ENCODE data around the gene PSG7.
"Not testable (repeated sequence)": the region's sequence is repeated elsewhere in the genome, so short reads cannot be mapped to it uniquely, and the experiment has no call there.

The PSG7 gene

GRCh38 chr19:42937107-42937506 lies at the start of gene PSG7:
Gene PSG7 (minus strand): TSS chr19:42937207. CDS start chr19:42937076, 131 bp downstream.
- DNase-seq (ENCODE audit: low read depth in 2 of 2): not testable (repeated sequence)

GRCh38 chr19:42985588-42985987 lies 48.6 kb upstream of the PSG7 start:
- DNase-seq (ENCODE audit: low read depth in 2 of 2): no peak

- not testable (repeated sequence) for DNase-seq (ENCODE audit: low read depth in 2 of 2)
These were observed 45.1 kb upstream of the PSG7 start for GRCh38 chr19:42982111-42982510.

GRCh38 chr19:42971451-42971850 lies 34.4 kb upstream of the PSG7 start:
- DNase-seq (ENCODE audit: low read depth in 2 of 2): not testable (repeated sequence)

GRCh38 chr19:42965176-42965575 lies 28.2 kb upstream of the PSG7 start:
- no peak for DNase-seq (ENCODE audit: low read depth in 2 of 2)

- no peak for DNase-seq (ENCODE audit: low read depth in 2 of 2)
These were observed 24.1 kb upstream of the PSG7 start for GRCh38 chr19:42961119-42961518.

- DNase-seq (ENCODE audit: low read depth in 2 of 2): not testable (repeated sequence)
These were observed 15.1 kb upstream of the PSG7 start for GRCh38 chr19:42952126-42952525.

- DNase-seq (ENCODE audit: low read depth in 2 of 2): not testable (repeated sequence)
These were observed 14.5 kb upstream of the PSG7 start for GRCh38 chr19:42951476-42951875.

GRCh38 chr19:42942187-42942789 lies 5.3 kb upstream of the PSG7 start:
- no peak for DNase-seq (ENCODE audit: low read depth in 2 of 2)

GRCh38 chr19:42934726-42935125 lies 2.3 kb downstream of the PSG7 start:
- not testable (repeated sequence) for DNase-seq (ENCODE audit: low read depth in 2 of 2)

- not testable (repeated sequence) for DNase-seq (ENCODE audit: low read depth in 2 of 2)
These were observed 2.8 kb downstream of the PSG7 start for GRCh38 chr19:42934183-42934582.

- DNase-seq (ENCODE audit: low read depth in 2 of 2): not testable (repeated sequence)
These were observed 3.6 kb downstream of the PSG7 start for GRCh38 chr19:42933412-42933811.

- DNase-seq (ENCODE audit: low read depth in 2 of 2): not testable (repeated sequence)
These were observed 4.4 kb downstream of the PSG7 start for GRCh38 chr19:42932485-42933101.

GRCh38 chr19:42930214-42930613 lies 6.8 kb downstream of the PSG7 start:
- DNase-seq (ENCODE audit: low read depth in 2 of 2): peak; percentile 20 to 48

GRCh38 chr19:42928896-42929295 lies 8.1 kb downstream of the PSG7 start:
- no peak for DNase-seq (ENCODE audit: low read depth in 2 of 2)

GRCh38 chr19:42926781-42927180 lies 10.2 kb downstream of the PSG7 start:
- DNase-seq (ENCODE audit: low read depth in 2 of 2): no peak

- DNase-seq (ENCODE audit: low read depth in 2 of 2): peak; percentile 6 to 18
These were observed 13.9 kb downstream of the PSG7 start for GRCh38 chr19:42923106-42923505.

- DNase-seq (ENCODE audit: low read depth in 2 of 2): not testable (repeated sequence)
These were observed 16.0 kb downstream of the PSG7 start for GRCh38 chr19:42920971-42921370.

GRCh38 chr19:42919757-42920079 lies 17.3 kb downstream of the PSG7 start:
- no peak for DNase-seq (ENCODE audit: low read depth in 2 of 2)

- not testable (repeated sequence) for DNase-seq (ENCODE audit: low read depth in 2 of 2)
These were observed 17.8 kb downstream of the PSG7 start for GRCh38 chr19:42919070-42919756.

- not testable (repeated sequence) for DNase-seq (ENCODE audit: low read depth in 2 of 2)
These were observed 18.5 kb downstream of the PSG7 start for GRCh38 chr19:42918377-42919069.

- DNase-seq (ENCODE audit: low read depth in 2 of 2): not testable (repeated sequence)
These were observed 19.4 kb downstream of the PSG7 start, which contains the start of gene PSG6 for GRCh38 chr19:42917634-42918033. Gene PSG6 (minus strand): TSS chr19:42917894. CDS start chr19:42917792, 102 bp downstream.
